ENCODE results near the gene TRMT44.
"Not testable (repeated sequence)": the region's sequence is repeated elsewhere in the genome, so short reads cannot be mapped to it uniquely, and the experiment has no call there.

The TRMT44 gene

DNA sequence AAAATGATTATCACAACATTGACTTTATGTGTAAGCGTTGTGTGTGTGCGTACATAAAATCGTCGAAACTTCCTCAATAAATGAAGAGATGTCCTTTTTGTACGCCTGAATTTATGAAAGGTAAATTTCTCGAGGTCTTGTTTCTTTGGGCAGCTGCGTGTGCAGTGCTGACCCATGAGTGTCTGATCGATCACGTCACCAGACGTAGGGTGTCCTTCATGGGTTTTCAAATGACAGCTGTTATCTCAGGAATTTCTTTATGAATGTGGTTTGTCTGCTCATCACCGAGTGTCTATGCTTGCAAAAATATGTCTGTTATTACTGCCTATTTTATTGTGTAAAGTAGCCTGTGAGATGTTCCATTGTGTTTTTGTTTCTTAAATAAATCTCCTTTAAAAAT lies 71.9 kb downstream of the TRMT44 start:
- DNase-seq (ENCODE audit: low read depth): no peak

DNA sequence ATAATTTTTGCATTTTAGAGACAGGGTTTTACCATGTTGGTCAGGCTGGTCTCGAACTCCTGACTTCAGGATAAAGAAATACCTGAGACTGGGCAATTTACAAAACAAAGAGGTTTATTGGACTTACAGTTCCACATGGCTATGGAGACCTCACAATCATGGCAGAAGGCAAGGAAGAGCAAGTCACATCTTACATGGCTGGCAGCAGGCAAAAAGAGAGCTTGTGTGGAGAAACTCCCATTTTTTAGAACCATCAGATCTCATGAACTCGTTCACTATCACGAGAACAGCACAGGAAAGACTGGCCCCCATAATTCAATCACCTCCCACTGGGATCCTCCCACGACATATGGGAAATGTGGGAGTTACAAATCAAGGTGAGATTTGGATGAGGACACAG lies 72.5 kb downstream of the TRMT44 start:
- not testable (repeated sequence) for DNase-seq (ENCODE audit: low read depth)

DNA sequence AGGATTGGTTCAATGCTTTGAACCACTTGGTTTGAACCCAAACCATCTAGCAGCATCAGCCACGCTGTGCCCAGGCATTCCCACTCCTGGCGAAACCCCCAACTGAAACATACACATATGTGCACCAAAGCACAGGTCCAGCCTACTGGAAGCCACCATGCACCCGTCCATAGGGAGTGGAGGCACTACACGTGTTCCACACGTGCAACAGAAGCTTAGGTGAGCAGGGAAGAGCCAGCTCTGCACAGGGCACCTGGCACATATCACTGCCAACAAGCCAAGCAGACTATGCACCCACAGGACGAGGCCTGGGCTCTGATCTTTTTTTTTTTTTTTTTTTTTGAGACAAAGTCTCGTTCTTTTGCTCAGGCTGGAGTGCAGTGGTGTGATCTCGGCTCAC lies 73.4 kb downstream of the TRMT44 start:
- no peak for DNase-seq (ENCODE audit: low read depth)

DNA sequence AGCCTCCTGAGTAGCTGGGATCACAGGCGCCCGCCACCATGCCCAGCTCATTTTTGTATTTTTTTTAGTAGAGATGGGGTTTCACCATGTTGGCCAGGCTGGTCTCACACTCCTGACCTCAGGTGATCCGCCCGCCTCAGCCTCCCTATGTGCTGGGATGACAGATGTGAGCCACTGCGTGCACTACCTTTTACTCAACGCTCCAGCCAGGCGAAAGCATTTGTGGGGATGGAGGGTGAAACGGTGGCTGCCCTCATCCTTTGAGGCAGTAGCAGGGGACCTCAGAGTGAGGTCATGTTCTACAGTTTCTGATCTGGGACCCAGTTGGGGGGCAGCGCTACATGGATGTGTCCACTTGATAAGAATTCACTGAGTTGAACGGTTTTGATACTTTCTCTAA lies 73.8 kb downstream of the TRMT44 start:
- DNase-seq (ENCODE audit: low read depth): no peak

DNA sequence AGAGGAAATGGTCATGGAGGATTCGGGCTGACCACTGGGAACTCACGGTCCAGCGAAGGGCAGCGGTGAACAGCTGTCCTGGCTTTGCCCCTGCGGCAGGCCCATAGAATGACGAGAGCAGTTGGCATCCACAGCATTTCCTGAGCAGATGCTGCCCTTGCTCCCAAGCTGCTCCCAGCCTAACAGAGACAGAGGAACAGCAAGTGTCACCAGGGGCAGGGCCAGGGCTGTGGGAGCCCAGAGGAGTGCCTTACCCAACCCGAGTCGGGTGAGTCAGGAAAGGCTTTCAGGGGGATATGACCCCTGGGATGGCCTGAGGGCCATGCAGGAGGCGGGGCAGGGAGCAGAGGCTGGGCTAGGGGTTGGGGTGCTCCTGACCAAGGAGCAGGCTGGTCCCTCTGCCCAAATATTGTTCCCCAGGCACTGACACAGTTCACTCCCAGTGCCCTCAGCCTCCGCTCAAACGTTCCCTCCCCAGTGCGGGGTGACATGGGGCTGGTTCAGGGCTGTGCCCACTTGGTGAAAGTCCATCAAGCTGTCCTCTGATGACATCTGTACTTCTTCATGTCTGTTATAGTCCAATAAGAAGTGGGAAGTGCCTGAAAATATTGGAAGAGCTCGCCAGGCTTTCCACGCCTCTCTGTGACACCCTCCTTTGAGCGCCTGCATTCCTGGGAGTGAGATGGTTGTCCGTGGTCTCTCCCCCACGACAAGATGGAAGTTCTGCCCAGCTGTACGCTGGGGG lies 74.9 kb downstream of the TRMT44 start:
- no peak for DNase-seq (ENCODE audit: low read depth)

DNA sequence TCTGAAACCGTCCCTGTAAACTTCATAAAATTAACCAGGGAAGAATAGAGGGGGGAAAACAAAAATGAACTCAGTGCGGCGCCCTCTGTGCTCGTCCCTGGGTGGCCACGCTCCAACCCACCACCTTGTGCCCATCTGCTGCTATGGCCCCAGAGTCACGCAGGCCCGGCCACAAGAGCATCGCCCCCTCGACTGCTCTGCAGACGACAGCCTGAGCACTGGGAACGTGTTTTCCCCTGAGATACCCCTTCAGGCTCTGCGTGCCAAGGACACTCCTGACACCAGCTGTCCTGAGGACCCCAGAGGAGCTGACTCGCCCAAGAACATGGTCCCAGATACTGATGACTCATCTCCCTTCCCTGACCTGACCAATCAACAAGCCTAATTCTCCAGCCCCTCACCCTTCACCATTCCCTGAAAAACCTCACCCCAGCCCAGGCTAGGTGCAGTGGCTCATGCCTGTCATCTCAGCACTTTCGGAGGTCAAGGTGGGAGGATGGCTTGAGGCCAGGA lies 75.5 kb downstream of the TRMT44 start:
- DNase-seq (ENCODE audit: low read depth): no peak

DNA sequence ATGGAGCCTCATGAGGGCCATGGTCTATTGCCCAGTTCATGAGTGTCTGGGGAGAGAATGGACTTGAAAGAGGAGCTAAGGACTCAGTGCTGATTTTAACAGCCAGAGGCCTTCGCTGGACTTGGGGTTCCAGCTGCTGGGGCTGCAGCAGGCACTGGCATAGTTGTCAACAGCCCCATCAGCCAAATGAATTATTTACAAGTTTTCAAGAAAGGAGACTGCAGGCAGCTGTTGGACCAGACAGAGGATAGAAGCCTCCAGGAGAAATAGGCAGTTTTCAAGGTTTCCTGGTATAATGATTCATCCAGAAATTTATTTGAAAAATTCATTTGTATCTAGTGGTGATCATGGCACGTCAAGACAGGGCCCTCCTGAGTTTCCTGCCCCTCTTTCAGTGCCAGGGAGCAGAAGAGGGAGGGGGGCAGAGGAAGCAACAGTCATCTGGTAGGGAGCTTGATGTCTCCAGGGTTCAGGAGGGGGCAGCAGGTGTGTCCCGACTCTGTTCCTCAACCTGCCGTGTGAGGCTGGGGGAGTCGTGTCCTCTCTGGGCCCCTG lies 76.5 kb downstream of the TRMT44 start:
- DNase-seq (ENCODE audit: low read depth): no peak

DNA sequence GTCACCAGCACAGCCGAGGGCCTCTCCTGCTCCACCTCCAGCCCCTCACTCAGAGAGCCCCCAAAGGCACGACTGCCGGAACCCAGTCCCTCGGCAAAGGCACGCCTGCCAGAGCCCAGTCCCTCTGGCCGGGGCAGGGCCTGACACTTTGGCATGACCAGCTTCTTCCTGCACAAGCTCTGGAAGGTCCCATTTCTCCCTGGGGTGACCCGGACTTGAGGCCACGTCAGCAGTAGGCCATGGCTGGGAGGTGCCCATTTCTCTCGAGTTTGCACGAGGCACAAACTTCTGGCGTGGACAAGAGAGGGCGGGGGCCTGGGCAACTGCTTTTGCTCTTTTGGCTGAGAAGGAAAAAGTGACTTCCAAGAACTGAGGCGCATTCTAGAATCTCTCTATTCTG lies 77.4 kb downstream of the TRMT44 start:
- no peak for DNase-seq (ENCODE audit: low read depth)

DNA sequence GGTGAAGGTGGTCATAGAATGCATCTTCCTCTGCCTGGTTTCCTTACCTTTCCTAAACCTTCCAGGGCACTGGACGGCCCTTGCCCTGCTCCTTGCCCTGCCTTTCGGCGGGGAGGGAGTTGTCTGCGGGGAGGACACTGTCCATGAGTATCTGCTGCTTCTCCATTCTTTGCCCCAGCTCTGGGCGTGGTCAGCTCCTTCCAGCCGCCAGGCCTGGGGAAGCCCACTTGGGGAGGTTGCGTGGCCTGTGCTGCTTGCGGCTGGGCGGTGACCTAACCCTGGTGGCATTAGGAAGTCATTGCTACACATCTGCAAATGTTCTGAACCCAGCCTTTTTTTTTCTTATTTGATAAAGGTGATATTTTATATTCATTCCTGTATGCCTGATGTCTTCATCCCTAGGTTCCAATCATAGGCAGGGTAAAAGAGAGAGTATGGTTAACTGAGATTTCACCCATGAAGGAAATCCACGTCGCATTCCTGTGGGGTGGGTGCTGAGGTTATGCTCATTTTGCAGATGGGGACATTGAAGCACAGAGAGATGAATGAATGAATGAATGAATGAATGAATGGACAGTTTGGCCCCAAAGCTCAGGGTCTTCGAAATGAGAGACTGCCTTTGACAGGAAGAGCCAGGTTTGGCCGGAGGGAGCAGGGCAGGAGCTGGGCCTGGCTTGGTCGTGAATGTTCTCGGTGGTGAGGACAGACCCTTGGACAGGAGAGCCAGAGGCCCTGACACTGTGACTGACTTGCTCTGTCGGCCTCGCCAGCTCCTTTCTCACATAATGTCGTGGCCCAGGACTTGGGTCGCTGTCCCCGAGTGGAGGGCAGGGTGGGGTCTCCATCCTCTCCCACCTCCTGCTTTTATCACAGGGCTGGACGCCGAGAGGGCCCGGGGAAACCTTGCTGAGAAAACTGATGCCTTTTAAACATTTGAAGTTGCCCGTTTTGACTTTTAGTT lies 81.9 kb downstream of the TRMT44 start:
- DNase-seq (ENCODE audit: low read depth): no peak

DNA sequence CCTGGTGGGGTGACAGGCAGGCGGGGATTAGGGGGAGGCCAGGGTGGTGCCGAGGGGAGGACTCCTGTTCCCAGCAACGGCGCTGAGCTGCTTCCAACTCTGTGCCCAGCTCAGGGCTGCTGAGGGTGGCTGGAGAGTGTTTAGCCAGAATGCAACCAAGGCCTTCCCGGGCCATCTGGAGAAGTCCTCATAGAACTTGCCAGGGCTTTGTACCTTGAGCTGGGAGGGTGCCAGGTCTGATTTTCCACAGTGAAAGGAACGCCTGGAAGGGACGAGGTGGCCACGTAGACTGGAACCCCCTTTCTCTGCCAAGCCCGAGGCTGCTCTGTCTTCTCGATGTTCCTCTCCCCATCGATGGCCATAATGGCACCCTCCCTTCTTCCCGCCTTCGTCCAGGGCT lies 82.6 kb downstream of the TRMT44 start:
- no peak for DNase-seq (ENCODE audit: low read depth)

DNA sequence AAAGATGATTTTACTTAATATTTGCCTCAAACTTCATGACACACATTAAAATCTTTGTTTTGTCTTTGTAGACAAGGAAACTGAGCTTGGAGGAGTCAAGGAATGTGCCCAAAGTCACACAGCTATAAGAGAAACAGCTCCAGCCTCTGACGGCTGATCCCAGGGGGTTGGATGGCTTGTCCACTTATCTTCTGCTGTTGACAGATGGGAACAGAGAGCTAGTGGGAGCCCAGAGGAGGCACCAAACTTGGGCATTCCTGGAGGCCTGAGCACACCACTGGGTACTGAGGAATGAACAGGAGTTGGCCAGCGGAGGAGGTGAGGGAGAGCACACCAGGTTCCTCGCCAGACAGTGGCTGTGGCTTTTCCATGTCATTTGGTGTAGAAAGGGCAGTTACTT lies 83.2 kb downstream of the TRMT44 start:
- no peak for DNase-seq (ENCODE audit: low read depth)

DNA sequence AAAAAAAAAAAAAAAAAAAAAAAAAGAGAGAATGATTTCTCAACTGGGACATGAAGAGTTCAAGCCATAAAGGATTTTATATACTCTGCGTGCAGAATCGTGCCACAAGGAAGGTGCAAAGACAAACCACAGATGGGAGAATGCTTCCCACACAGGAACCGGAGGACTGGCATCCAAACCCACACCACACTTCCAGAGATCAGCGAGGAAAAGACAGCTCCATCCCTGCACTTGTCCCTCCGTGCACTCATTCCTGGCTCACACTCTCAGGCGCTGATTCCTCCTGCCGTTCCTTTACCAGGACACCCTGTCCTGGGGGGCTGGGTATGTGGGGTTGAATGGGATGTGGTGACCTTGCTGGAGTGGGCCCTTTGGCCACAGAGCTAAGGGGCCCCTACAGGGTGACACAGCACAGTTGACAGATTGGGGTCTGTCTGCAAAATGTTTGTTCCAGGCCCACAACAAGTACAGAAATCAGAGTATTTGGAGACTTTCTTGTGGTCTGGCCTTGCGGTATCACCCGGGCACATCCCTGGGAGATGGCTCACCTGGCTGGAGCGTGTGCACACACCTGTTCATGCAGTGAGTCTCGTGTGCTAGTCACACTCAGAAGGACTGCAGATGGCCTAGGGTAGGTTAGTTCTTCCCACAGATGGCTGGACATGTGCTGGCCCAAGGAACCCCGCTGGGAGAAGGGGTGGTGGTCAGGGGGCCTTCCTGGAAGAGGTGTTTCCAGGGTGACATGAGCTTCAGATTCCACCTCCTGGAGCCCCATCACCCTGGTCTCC lies 84.2 kb downstream of the TRMT44 start:
- no peak for DNase-seq (ENCODE audit: low read depth)

DNA sequence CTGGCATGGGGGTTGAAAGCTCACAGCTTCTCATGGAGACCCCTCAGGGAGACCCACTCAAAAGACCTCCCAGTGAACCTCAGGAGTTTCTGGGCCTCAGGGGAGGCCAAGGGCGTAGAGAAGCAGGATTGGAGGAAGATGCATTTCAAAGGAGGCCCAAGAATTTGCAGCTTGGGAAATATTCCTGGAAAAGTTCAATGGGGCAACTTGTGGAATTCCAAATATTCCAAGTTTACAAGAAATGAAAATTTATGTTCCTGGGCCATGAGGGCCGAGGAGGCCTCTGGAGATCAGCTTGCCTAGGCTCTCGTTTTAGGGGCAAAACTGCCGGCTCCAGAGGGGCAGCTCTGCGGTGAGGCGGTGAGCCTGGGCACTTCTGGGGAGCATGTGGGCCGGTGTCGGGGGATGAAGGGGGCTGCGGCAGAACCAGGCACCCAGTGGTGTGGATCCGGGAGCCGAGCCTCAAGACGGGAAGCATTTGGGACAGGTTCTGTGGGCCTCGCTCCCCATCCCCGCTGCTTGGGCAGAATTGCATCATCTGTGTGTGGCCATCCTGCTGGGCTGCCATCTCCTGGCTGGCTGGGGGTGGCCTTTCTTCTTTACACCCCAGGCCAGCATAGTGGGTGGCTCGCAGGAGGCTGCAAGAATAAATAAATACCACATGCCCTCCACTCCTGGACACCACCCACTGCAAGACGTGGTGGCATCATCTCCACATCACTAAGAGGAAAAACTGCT lies 85.0 kb downstream of the TRMT44 start:
- no peak for DNase-seq (ENCODE audit: low read depth)
